CD4-positive, alpha-beta T cell treated with Interleukin-17A for 4 hours (primary cell): ENCODE measurements around the gene AKIP1.

Experiments
- DNase-seq: peaks from one replicate; pipeline ENCODE4 v3.0.0-alpha.2; 2020; ENCODE audit warnings: mixed read lengths

The AKIP1 gene

GRCh38 chr11:8961401-8961800 is 50.4 kb downstream of the AKIP1 start:
- no peak for DNase-seq

- DNase-seq, result no peak
Observed at GRCh38 chr11:8962841-8963240, 51.9 kb downstream of the AKIP1 start.

- DNase-seq, result peak; percentile 85
Observed at GRCh38 chr11:8963569-8964323, 52.8 kb downstream of the AKIP1 start.

- DNase-seq, result peak; percentile 82
Observed at GRCh38 chr11:8964324-8965320, 53.6 kb downstream of the AKIP1 start, which contains the start of gene TMEM9B. TSS of gene TMEM9B (minus strand) at chr11:8964442. CDS start at chr11:8964313, 129 bp downstream.

GRCh38 chr11:8967184-8967583 is 56.2 kb downstream of the AKIP1 start:
- no peak for DNase-seq
